Measurements from ENCODE around the gene TSC22D2. TPM values are rescaled to one million over a fixed set of nuclear protein-coding genes. Genes with fewer than 3 reads are reported as not detected.
"Not testable (repeated sequence)": the region's sequence is repeated elsewhere in the genome, so short reads cannot be mapped to it uniquely, and the experiment has no call there.

Gene TSC22D2
- total and polyA plus RNA-seq, 7 donors = 6.6 to 24.9 (median 14.6) TPM

DNA sequence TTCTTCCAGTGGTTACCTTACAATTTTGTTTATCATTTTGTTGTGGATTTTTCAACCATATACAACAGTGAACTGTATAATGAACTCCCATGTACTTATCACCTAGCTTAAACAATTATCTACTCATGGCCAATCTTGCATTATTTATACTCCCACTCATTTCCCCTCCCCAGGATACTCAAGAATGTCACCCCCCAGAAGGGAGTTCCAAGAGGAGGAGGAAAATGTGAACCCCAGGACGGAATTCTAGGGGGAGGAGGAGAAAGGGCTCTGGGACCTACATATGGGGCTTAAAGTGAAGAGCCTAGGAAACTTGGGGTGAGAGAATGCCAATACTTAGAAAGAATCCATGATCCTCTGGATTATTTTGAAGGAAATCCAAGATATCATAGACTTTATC lies 59.3 kb downstream of the TSC22D2 start:
- Histone ChIP-seq H3K9me3 (no peaks in the 10 kb centered on the region), H3K36me3 (no peaks in the 10 kb centered on the region), H3K4me1 (peaks cover 0 to 15% (median 13%) of the 10 kb centered on the region in 4 donors), H3K4me3 (no peak overlapping the region), H3K27ac (no peak overlapping the region), H3K27me3 (no peaks in the 10 kb centered on the region)
- no peak for DNase-seq
- 83 to 92% methylated on average over 1 of the region's 1 CpG for WGBS, 2 donors
- no peak for TF ChIP-seq POLR2AphosphoS5 (IDR thresholded peaks at IDR 0.05)
- no peak for TF ChIP-seq POLR2A (IDR thresholded peaks at IDR 0.05)
- TF ChIP-seq, protein P1, sequence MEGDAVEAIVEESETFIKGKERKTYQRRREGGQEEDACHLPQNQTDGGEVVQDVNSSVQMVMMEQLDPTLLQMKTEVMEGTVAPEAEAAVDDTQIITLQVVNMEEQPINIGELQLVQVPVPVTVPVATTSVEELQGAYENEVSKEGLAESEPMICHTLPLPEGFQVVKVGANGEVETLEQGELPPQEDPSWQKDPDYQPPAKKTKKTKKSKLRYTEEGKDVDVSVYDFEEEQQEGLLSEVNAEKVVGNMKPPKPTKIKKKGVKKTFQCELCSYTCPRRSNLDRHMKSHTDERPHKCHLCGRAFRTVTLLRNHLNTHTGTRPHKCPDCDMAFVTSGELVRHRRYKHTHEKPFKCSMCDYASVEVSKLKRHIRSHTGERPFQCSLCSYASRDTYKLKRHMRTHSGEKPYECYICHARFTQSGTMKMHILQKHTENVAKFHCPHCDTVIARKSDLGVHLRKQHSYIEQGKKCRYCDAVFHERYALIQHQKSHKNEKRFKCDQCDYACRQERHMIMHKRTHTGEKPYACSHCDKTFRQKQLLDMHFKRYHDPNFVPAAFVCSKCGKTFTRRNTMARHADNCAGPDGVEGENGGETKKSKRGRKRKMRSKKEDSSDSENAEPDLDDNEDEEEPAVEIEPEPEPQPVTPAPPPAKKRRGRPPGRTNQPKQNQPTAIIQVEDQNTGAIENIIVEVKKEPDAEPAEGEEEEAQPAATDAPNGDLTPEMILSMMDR (IDR thresholded peaks at IDR 0.05) = no peak
- TF ChIP-seq EP300 (IDR thresholded peaks at IDR 0.05) = no peak
- intact Hi-C loops (cut with DNase I) = no loop called here

DNA sequence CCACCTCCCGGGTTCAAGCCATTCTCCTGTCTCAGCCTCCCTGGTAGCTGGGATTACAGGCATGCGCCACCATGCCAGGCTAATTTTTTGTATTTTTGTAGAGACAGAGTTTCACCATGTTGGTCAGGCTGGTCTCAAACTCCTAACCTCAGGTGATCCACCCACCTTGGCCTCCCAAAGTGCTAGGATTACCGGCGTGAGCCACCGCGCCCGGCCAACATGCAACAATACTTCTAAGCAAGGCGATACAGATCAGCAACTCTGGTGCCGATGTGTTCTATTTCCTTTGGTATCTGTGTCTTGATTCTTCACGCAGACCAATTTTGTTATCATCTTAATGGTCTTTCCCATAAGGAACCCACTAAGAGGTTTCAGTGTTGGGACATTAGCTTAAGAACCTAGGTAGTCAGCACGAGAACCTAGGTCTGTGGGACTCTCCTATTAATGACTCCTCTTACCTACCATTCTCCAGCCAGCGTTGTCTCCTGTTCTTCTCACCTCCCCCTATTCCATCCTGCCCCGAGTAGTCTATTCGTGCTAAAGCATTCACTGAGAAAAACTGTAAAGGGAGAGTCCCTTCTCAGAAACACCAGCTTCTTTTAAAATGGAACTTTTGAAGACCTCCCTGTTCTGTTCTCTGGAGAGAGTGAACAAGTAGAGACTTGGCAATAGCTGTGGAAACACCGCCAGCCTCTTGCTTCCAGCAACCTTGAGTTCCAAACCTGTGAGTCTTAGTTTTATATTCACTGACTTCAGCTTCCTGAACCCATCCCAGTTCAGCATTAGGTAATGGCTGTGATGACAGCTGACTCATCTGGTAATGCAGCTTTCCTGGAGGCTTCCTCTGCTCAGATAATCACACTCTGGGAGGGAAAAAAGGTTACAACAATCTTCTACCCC lies 61.2 kb downstream of the TSC22D2 start:
- no peak overlapping the region for H3K4me3 ChIP-seq
- 75 to 91% methylated on average over 15 of the region's 15 CpGs for WGBS, 2 donors
- H3K9me3 ChIP-seq = no peaks in the 10 kb centered on the region
- DNase-seq = peak; percentile 81
- intact Hi-C loops (cut with DNase I) = no loop called here
- no peaks in the 10 kb centered on the region for H3K36me3 ChIP-seq
- H3K27ac ChIP-seq = peak overlapping the region; percentile 63 to 82 (median 74)
- peaks cover 0 to 15% (median 13%) of the 10 kb centered on the region in 4 donors for H3K4me1 ChIP-seq
- peak in 1 of 4 donors; percentile 2 for TF ChIP-seq EP300 (IDR thresholded peaks at IDR 0.05)
- TF ChIP-seq, protein P1 (IDR thresholded peaks at IDR 0.05) = no peak
- no peak for TF ChIP-seq POLR2A (IDR thresholded peaks at IDR 0.05)
- TF ChIP-seq POLR2AphosphoS5 (IDR thresholded peaks at IDR 0.05) = peak in 3 of 4 donors; percentile 26 to 68 (median 50)
- no peaks in the 10 kb centered on the region for H3K27me3 ChIP-seq

DNA sequence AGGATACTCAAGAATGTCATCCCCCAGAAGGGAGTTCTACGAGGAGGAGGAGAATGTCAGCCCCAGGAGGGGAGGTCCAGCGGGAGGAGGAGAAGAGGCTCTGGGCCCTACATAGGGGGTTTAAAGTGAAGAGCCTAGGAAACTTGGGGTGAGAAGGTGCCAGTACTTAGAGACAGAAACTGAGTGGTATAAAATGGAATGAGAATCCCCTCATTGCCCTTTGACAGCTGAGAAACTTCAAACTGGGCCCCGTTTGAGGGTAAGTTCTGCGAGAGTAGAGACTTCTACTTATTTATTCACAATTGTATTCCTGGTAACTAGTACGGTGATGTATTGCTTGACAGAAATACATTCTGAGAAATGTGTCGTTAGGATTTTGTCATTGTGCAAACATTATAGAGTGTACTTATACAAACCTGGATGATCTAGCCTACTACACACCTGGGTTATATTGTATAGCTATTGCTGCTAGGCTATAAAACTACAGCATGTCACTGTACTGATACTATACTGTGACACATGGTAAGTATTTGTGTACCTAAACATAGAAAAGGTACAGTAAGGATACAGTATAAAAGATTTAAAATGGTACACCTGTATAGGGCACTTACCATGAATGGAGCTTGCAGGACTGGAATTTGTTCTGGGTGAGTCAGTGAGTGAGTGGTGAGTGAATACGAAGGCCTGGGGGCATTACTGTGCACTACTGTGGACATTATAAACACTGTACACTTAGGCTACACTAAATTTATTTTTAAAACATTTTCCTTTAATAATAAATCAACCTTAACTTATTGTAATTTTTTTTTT lies 62.0 kb downstream of the TSC22D2 start:
- intact Hi-C loops (cut with DNase I) = no loop called here
- TF ChIP-seq EP300 (IDR thresholded peaks at IDR 0.05) (no peak), POLR2A (IDR thresholded peaks at IDR 0.05) (no peak), POLR2AphosphoS5 (IDR thresholded peaks at IDR 0.05) (no peak)
- TF ChIP-seq, protein P1 (IDR thresholded peaks at IDR 0.05) = no peak
- H3K4me1 ChIP-seq = peaks cover 0 to 15% (median 13%) of the 10 kb centered on the region in 4 donors
- no peaks in the 10 kb centered on the region for H3K27me3 ChIP-seq
- H3K9me3 ChIP-seq = no peaks in the 10 kb centered on the region
- WGBS, 2 donors = 22 to 69% methylated on average over 7 of the region's 7 CpGs
- H3K4me3 ChIP-seq = no peak overlapping the region
- no peaks in the 10 kb centered on the region for H3K36me3 ChIP-seq
- peak overlapping the region; percentile 63 to 82 (median 74) for H3K27ac ChIP-seq
- no peak for DNase-seq

DNA sequence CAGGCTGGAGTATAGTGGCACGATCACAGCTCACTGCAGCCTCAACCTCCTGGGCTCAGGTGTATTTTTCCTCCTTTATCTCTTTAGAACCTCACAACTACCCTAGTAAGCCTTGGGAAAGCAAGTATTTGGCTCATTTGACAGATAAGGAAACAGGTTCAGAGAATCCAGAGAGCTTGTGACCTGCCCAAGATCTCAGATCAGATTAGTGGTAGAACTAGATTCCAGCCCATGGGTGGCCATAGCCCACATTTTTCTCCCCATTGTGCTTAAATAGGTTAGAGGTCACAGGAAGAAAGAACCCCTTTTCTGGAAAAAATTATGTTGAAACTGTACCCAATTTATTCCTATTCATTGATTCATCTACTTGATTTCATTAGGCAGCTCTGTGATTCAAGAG lies 64.3 kb downstream of the TSC22D2 start:
- WGBS, 2 donors = 91 to 96% methylated on average over 1 of the region's 1 CpG
- intact Hi-C loops (cut with DNase I) = no loop called here
- H3K36me3 ChIP-seq = no peaks in the 10 kb centered on the region

DNA sequence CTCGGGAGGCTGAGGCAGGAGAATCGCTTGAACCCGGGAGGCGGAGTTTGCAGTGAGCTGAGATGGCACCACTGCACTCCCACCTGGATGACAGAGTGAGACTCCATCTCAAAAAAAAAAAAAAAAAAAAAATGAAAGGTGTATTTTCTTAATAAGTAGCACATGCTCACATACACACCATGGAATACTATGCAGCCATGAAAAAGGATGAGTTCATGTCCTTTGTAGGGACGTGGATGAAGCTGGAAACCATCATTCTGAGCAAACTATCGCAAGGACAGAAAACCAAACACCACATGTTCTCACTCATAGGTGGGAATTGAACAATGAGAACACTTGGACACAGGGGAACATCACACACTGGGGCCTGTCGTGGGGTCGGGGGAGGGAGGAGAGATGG lies 65.1 kb downstream of the TSC22D2 start:
- H3K4me3 ChIP-seq; H3K9me3 ChIP-seq; H3K36me3 ChIP-seq; DNase-seq; H3K27ac ChIP-seq; intact Hi-C loops (cut with DNase I); H3K27me3 ChIP-seq: not testable (repeated sequence)
- H3K4me1 ChIP-seq = peaks cover 0 to 15% (median 13%) of the 10 kb centered on the region in 4 donors
- 95 to 96% methylated on average over 8 of the region's 8 CpGs for WGBS, 2 donors

More for the DNA sequence above, 64.3 kb downstream of the TSC22D2 start:
- Histone ChIP-seq H3K27ac (no peak overlapping the region), H3K27me3 (no peaks in the 10 kb centered on the region), H3K9me3 (no peaks in the 10 kb centered on the region), H3K4me3 (no peak overlapping the region), H3K4me1 (peaks cover 0 to 15% (median 13%) of the 10 kb centered on the region in 4 donors)
- DNase-seq = no peak
- TF ChIP-seq EP300 (IDR thresholded peaks at IDR 0.05) = no peak
- TF ChIP-seq, protein P1 (IDR thresholded peaks at IDR 0.05) = no peak
- no peak for TF ChIP-seq POLR2A (IDR thresholded peaks at IDR 0.05)
- TF ChIP-seq POLR2AphosphoS5 (IDR thresholded peaks at IDR 0.05) = no peak

Measured in sigmoid colon (tissue), 7 donors.